SK-N-MC (cell line): ENCODE results near the gene QRSL1.

Experiments
- EZH2 ChIP-seq: fragments of 200-600 bp; sonication (generic); IDR thresholded peaks from one replicate; pipeline ENCODE4 v1.6.1; 2017; ENCODE audit warnings: antibody characterized with exemption
- FOXP2 ChIP-seq: optimal IDR thresholded peaks from 2 replicates; pipeline ENCODE3; 2011; ENCODE audit warnings: mild to moderate bottlenecking, moderate library complexity; ENCODE audit not compliant: insufficient read depth; ENCODE audit errors: extremely low read length, control extremely low read depth
- POLR2AphosphoS5 ChIP-seq: IDR thresholded peaks from 2 replicates; pipeline ENCODE4 v1.6.1; 2012; ENCODE audit warnings: mild to moderate bottlenecking, low read depth, low read length, borderline replicate concordance

GRCh38 chr6:106666282-106667021, 37.1 kb downstream of the QRSL1 start:
- TF ChIP-seq POLR2AphosphoS5 (no peak), EZH2 (no peak), FOXP2 (no peak)
